ENCODE data around the gene LAD1.

LAD1 gene

DNA sequence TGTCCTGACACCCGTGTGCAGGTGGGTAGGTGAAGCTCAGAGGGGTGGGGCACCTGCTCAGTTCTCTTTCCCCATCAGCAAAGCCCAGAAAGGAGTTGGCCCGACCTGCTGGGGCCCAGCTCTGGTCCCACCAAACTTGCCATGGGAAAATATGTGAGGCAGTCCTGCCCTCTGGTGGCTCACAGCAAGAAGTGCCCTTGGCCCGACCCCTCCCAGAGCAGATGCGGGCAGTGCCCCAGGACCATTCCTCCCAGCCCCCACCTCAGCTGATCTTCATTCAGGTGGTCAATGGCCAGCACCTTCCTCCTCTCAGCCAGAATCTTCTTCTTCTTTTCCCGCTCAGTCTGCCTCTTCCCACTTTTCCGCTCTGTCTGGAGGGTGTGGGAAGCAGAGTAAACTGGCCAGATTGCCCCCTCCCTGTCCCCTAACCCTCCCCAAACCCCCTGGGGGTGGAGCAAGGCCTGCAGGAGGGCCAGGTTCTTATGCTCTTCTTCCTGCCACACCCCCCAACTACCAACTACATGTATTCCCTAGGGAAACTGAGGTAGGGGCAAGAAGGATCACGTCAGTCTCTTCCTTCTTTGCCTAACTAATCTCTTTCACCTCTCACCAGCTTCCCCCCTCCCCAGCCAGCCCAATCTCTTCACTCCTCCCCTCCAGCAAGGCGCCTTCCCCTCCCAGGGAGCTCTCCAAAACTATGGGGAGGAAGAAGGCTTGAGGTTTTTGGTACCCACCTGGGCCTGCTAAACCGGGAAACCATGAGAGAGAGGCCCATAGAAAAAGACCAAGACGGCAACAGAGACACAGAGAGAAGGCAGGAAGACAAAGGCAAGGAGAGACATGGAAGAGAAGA is 37.2 kb downstream of the LAD1 start:
- peak; percentile 35 to 50 (median 46) for DNase-seq

DNA sequence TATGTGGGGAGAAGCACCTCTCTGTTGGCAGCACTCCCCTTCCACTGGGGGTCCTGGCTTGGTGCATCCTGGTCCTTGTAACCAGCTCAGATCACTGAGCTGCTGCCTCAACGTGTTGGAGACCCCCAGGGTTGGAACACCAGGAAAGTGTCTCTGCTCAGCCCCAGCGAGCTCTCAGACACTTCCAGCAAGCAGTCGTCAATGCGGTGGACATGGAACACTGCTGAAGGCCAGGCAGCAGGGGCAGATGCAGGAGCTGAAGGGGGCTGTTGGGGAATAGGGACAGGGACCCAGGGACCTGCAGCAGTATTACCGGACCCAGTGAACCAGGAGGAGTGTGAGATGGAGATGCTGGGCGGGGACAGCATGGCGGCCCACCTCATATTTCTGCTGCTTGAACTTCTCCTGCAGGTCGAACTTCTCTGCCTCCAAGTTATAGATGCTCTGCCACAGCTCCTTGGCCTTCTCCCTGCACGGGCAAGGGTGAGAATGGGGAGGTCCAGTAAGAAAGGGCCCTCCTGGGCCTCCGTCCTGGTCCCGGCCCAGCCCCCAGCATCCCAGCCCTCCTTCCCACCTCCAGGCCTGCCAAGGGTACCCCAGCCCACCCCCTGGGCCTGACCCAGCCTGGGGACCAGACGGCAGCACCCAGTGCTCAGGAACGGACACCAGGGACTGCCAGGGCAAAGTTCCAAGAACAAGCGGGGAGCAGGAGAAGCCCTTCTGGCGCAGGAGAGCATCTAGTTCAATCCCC is 38.0 kb downstream of the LAD1 start:
- DNase-seq, result no peak

DNA sequence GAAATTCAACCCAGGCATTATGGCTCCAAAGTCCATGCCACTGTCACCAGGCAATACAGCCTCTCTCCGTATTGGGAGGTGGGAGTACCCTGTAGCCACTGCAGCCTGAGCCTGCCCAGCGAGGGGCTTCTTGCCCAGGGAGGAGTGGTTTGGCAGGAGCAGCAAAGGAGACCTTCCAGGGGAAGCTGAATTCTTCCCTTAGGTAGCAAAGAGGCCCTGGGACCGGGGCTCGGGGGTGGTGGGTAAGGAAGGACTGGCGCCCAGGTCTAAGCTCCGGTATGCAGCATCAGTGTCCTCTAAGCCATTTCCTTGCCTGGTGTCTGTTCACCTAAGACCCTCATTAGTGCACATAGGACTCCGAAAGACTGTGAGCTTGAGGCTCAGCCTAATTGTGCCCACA is 38.6 kb downstream of the LAD1 start:
- no peak for DNase-seq

DNA sequence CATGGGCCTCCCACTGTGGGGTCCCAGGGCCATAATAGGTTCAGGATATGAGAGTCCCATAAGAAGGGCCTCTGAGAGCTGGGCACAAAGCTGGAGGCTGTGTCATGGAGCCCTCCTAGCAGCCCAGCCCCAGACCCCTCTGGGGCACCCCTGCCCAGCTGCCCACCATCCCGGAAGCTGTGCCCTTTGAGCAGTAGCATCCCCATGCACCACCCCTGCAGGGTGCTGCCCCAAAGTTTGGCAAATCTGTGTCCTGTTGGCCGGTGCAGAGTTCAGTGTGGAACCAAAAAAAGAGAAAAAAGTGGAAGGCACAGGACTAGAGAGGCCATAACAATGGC is 39.3 kb downstream of the LAD1 start:
- no peak for DNase-seq

DNA sequence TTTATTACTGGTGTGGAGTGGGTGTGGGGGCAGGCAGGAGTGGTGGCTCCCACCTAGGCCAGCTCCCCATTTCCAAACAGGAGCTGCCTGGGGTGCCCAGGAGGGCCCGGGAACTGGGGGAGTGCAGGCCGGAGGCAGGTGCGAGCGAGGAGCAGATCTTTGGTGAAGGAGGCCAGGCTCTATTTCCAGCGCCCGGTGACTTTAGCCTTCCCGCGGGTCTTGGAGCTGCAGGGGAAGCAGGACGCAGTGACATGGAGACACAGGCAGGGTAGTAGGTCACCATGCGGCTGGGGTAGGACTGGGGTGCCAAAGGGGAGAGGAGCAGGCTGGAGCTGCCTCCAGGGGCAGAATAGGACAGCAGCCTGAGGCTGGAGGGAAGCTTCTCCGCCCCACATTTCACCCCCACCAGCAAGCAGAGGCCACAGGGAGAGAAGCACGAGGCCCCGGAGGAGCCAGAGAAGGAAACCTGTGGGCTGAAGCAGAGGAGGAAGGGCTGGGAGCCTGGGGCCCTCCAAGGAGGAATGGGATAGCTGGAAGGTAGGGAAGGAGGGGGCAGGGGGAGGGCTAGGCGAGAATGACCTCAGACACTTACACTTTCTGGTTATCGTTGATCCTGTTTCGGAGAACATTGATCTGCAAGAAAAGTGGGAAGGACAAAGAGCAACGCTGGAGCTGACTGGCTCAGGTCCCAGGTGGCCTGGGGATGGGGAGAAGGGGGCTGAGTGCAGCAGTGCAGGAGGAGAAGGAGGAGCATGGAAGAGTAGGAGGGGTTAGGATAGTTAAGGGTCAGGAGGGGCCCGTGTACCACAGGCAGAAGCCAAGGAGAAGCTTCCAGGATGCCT is 39.9 kb downstream of the LAD1 start:
- no peak for DNase-seq

DNA sequence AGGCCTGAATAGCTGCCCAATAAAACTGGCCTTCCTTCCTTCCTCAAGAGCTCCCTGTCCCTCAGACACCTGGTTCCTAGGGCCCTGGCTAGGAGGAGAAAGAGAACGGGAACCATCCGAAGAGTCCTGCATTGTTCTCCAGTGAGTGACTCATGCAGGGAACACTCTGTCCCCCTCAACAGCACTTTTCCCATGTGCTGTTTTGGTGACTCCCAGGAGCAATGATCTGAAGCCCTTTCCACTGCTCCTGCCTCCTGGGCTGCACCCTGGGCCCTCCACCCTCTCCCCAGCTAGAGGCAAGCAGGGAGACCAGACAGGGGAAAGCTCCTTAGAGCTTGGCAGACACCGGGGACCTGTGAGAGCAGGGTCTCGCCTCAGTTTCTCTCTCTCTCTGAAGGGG is 40.5 kb downstream of the LAD1 start:
- no peak for DNase-seq

DNA sequence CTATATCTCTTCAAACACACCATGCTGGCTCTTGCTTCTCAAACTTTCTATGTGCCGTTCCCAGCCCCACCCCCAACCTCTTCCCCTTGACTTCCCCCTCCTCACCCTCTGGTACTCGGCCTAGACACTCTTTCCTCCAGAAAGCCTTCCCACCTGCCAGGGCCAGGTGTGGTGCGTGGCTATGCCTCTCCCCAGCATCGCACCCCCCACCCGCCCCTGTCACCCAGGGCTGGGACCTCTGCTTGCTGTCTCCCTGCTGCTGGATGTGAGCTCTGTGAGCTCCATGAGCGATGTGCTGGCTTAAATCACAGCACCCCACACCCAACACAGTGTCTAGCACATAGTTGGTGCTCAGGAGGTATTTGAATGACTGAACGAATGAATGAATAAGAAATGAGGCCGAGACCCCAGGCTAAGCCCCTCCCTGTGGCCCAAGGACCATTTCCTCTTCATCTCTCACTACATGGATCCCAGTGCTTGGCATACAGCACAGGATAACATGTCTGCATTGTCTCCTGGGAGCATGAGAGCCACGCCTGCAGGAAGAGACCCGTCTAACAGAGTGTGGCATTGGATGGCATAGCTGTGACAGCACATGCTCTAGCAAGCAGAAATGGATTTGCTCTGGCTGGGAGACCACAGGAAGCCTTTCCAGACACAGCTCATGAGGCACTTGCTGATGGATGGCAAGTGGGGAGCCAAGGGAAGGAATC is 41.3 kb downstream of the LAD1 start:
- DNase-seq, result no peak

DNA sequence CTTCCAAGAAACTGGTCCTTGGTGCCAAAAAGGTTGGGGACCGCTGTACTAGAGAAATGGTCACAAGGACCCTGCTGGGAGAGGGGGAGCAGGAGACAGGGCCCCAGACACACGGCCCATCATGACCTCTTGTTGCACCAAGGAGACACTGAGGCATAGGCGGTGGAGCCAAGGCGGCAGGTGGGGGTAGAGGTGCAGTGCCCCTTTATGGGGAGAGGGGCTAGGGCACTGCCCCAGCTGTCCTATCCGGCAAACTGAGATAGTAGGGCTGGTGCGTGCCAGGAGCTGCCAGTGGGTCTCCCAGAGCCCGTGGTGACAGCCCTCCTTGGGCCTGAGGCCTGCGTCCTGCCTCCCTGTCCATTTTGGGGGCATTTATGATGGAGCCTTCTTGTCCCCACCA is 41.9 kb downstream of the LAD1 start:
- no peak for DNase-seq

DNA sequence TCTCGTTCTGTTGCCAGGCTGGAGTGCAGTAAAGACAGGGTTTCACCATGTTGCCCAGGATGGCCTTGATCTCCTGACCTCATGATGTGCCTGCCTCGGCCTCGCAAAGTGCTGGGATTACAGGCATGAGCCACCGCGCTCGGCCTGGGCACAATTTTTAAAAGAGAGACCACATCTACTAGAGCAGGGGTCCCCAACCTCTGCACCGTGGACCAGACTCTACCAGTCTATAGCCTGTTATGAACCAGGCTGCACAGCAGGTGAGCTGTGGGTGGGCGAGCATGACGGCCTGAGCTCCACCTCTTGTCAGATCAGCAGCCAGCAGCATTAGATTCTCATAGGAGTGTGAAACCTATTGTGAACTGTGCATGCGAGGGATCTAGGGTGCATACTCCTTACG is 42.4 kb downstream of the LAD1 start:
- no peak for DNase-seq

DNA sequence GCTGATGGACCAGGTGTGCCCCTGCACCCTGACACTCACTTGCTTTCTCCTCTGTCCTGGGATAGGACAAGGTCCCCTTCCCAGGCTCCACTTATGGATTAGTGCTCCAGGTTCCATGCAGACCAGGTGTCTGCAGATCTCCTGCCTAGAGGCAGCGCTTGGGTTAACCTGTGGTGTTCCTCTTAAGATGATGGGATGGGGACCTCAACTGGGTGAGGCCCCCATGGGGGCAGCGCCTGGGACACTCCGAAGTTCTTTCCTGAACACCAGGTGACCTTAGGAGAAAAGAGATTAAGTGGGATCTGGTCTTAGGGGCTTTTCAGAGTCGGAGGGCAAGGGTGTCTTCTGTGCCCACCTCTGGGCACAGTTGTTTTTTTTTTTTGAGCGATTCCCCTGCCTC is 42.9 kb downstream of the LAD1 start:
- no peak for DNase-seq

DNA sequence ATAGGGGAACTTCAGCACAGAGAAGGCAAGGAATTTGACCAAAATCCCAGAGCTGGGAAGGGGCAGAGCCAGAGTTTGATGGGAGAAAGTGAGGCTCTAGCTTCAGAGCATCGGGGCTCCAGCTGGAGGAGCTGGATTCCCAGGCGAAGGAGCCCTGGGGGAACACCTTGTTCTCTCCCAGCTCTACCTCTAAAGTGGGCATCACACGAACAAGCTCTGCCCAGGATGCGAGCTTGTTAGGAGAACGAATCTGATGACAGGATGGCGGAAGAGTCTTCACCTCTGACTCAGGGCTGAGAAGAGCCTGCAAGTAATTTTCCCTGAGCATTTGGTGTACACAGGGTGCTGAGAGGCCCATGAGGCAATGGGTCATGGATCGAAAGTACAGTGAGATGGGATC is 43.7 kb downstream of the LAD1 start:
- no peak for DNase-seq

DNA sequence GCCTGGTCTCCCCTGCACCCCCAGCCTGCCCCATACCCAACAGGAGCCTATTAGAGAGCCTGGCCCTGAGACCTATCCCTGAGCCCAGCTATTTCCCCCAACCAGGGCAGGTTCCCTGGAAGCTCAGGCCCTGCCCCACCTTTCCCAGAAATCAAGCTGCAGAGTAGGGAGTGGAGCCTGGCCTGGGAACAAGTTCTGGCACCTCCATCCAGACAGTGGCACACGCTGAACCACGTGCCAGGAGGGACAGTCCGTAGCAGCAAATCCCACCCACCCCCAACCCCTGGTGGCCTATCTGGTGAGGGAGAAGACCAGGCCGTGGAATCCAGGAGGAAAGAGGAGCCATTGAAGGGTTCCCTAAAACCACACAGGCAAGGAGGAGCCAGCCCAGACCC is 44.2 kb downstream of the LAD1 start:
- DNase-seq, result no peak

DNA sequence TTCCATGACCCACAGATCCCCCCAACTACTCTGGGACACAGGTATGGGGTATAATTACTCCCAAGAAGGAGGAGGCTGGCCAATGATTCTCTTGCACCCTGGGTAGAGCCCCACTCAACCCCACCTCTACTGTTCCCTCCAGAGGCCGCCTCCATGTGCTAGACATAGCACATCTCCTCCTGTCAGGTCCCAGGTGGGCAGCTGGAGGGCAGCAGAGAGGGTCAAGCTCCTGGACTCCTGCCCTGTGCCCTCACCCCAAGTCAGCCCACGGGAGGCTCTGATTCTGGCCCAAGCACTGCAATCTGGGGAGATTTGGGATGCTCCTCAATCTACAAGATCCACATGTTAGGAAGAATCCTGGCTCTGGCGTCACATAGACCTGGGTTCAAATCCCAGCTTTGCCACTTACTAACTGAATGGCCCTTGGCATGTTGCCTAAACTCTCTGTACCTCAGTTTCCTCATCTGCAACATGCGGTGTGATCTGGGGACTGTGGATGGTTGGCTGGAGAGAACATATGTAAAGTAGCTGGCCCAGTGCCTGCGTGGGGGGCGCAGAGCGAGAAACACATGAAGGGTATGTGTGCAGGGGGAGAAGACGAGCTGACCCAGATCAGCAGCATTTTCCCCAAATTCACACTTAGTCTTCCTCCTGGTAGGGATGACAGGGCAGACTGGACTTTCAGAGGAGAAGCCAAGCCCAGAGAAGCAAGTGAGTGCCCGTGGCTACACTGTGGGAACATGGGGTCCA is 44.8 kb downstream of the LAD1 start:
- DNase-seq, result no peak

DNA sequence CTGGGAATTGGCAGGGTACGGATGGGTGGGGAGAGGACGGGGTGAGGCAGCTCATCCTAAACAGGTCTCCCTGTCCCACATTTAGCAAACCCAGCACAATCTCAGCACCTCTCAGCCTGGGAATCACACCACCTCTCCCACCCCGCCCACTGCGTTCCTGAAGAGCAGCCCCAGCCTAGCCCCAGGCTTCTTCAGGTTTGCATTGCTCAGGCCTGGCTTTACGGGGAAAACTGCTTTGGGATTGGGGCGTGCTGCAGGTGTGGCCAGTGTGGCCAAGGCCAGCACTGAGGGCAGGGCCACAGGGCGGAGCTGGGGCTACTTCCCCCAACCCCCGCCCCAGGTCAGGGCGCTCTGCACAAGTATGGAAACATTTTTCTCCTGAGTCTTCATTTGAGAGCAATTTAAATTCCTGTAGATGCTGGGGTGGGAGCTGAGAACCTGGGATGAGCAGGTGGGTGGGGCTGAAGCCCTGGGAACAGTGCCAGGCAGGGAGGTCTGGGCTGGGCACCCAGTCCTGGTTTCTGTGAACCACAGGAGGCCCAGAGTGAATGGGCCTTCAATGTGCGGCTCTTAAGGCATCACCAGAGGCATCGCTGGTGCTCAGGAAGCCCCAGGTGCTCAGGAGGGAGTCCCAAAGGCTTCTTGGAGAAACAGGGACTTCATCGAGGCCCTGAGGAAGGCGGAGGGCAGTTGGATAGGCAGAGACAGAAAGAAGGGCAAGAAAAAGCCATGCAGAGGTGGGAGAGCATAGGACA is 45.8 kb downstream of the LAD1 start:
- DNase-seq, result no peak

DNA sequence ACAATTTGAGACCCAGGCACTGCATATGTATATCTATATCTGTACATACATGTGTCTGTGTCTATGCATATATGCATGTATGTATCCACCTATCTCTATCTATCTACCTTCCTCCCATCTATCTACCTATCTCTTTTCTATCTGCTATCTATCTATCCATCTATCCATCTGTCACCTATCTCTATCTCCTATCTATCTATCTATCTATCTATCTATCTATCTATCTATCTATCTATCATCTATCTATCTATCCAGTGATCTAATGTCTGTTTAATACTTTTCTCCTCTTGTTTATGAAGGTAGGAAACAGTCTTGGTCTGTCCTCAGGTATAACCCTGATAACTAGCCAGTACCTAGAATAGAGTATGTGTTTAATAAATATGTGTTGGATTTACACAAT is 47.5 kb downstream of the LAD1 start:
- no peak for DNase-seq

DNA sequence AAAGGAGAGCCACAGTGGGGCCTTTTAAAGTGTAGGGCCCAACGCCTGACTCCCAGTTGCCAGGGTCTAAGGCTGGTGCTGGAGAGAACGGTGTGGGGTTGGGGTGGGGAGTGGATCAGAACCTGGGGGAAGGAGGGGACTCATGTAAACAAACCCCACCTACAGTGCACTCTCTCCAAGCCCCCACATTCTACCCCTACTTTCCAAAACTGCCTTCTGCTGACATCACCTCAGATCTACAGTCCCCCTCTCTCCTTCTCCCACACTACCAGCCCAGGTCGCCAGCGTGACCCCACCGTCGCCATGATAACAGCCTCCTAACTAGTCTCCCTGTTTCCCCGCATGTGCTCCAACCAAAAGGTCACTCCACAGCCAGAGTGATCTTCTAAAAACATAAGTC is 48.2 kb downstream of the LAD1 start:
- DNase-seq, result no peak

DNA sequence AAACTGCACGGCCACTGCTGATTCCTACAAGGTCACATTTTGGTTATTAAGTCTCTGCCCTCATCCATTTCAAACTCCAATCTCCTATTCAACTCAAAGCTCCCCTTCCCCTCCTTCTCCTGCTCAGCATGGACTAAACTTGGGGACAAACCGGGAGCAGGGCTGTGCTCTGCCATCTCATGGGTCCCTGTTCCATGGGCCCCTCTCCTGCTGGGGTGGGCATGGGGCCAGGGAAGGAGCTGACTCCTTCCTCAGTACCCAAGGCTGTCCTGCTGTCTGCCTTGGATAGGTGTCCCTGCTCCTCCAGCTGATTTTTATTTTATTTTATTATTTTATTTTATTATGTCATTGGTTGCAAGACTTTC is 48.8 kb downstream of the LAD1 start:
- DNase-seq, result no peak

DNA sequence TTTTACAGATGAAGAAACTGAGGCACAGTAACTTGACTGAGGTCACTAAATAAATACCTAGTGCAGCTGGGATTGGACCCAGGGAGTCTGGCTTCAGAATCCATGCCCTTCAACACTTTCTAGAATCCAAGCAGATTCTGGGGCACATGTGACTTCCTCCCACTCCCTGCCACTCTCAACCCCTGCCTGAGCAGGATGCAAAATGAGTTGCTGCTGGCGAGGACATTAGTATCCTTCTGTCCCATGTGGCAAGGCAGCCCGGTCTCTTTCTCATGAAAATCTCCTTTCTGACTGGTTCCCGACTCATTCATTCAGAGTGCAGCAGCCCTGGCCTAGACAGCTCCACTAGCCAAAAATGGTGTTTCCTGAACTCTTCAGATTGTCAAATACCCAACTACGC is 50.0 kb downstream of the LAD1 start:
- DNase-seq, result no peak

DNA sequence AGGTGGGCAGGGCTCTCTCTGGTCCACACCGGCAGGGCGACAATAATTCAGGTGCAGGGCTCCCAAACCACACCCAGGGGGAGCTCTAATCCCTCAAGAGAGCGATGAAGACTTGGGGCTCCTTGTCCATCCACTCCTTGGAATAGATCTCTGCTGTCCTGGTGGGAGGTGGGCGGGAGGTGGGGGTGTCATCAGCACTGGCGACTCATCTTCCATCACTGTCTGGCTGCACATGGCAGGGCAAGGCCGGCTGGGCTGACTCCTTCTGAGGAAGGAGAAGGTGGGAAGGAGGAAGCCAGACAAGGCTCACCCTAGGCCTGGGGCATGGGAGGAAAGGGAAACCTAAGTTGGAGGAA is 50.9 kb downstream of the LAD1 start:
- DNase-seq, result peak; percentile 72 to 77 (median 73)

DNA sequence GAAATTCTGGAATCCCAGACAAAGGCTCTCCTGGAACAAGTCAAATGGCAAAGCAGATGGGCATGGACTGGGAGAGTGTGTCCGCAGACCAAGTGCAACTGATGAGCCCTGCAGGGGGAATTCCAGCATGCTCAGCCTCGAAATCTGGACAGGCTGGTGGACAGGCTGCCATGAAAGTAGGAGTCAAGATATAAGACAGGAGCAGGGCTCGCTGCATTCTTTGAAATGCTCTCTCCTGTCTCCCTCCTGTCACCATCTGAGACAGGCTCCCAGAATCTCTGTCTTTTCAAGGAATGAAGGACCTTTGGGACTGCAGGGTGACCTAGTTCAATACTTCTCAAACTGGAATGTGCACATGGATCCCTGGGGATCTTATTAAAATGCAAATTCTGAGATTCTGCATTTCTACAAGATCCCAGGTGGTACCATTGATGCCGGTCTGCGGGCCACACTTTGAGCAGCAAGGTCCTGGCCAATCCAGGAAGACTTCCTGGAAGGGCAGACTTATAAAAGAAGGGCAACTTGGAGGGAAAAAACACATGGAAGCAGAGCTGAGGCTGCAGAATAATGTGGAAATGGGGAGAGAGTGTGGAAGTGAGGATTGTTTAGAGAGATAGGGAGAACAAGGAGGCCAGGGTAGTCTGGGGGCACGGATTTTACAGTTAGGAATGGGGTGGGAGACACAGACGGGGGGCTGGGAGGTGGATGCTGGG is 51.5 kb downstream of the LAD1 start:
- DNase-seq, result no peak

DNA sequence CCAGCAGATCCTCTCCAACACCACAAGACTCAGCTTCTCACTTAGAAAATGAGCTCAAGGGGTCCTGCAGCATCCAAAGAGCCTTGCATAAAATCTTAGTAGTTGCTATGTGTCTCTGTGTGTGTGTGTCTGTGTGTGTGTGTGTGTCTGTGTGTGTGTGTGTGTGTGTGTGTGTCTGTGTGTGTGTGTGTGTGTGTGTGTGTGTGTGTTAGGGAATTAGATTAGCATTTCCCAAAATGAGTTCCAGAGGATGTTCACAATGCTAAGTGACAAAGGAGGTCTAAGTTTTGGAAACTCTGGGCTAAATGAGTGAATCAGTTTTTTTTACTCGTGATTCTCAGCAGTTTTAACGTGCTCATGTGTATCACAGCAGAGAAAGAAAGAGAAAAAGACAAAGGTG is 52.1 kb downstream of the LAD1 start:
- DNase-seq, result no peak
